ENCODE data around the gene RABGAP1L.

DNA sequence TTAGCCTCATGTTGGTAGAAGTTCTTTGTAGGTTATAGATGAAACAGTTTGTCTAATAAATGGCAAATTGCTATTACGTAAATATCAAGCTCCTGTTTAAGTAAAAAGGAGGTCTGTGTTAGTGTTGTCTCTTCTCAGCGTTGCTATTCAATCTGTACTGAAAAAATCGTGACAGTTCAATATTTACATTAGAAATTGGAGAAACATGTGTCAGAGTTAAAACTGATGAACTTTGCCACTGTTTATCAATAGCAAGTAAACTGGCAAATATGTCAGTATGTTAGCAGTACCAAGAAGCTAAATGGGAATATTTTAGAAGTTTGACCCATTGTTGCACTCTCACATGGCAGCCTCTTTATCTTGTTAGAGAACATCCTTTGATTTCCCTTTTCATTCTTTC lies 506.9 kb downstream of the RABGAP1L start:
- TF ChIP-seq, protein P1, sequence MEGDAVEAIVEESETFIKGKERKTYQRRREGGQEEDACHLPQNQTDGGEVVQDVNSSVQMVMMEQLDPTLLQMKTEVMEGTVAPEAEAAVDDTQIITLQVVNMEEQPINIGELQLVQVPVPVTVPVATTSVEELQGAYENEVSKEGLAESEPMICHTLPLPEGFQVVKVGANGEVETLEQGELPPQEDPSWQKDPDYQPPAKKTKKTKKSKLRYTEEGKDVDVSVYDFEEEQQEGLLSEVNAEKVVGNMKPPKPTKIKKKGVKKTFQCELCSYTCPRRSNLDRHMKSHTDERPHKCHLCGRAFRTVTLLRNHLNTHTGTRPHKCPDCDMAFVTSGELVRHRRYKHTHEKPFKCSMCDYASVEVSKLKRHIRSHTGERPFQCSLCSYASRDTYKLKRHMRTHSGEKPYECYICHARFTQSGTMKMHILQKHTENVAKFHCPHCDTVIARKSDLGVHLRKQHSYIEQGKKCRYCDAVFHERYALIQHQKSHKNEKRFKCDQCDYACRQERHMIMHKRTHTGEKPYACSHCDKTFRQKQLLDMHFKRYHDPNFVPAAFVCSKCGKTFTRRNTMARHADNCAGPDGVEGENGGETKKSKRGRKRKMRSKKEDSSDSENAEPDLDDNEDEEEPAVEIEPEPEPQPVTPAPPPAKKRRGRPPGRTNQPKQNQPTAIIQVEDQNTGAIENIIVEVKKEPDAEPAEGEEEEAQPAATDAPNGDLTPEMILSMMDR (IDR thresholded peaks at IDR 0.05) = no peak
- TF ChIP-seq POLR2A (IDR thresholded peaks at IDR 0.05) = no peak
- TF ChIP-seq EP300 (IDR thresholded peaks at IDR 0.05) = no peak
